ENCODE data around the gene CRISP1. TPM values are rescaled to one million over a fixed set of nuclear protein-coding genes. Genes with fewer than 3 reads are reported as not detected.

Gene CRISP1
- total and polyA plus RNA-seq, 2 of the 8 experiments (the other 6 are each of a cell fraction or from before 2014, with no cell fraction given): not detected

GRCh38 chr6:49849213-49849907, 17.0 kb downstream of the CRISP1 start (continued):
- TF ChIP-seq CHD7 (IDR thresholded peaks at IDR 0.05; ENCODE audit: insufficient replicate concordance, low read length) (no peak), SUZ12 (IDR thresholded peaks at IDR 0.05; ENCODE audit: low read length) (no peak), GABPA (IDR thresholded peaks at IDR 0.05; ENCODE audit: borderline replicate concordance, insufficient read depth, low read length) (no peak), SP4 (IDR thresholded peaks at IDR 0.05; ENCODE audit: low read length) (no peak), ZNF274 (IDR thresholded peaks at IDR 0.05; ENCODE audit: borderline replicate concordance, extremely low read depth, low read length) (no peak), PHF8 (conservative IDR thresholded peaks at IDR 0.05; ENCODE audit: low read depth, low read length) (no peak), JUN (IDR thresholded peaks at IDR 0.05; ENCODE audit: low read depth, low read length) (no peak), RBBP5 (IDR thresholded peaks at IDR 0.05; ENCODE audit: borderline replicate concordance, low read depth, low read length) (no peak), ATF3 (IDR thresholded peaks at IDR 0.05; ENCODE audit: insufficient read depth, low read depth, low read length) (no peak)

Measured in H1 (cell line).